CD4-positive, alpha-beta T cell treated with Interferon gamma for 1 hour (primary cell): ENCODE results near the gene MTFP1.
"Not testable (repeated sequence)": the region's sequence is repeated elsewhere in the genome, so short reads cannot be mapped to it uniquely, and the experiment has no call there.

Experiments
- DNase-seq: peaks from one replicate; pipeline ENCODE4 v3.0.0-alpha.2; 2020

The MTFP1 gene

DNA sequence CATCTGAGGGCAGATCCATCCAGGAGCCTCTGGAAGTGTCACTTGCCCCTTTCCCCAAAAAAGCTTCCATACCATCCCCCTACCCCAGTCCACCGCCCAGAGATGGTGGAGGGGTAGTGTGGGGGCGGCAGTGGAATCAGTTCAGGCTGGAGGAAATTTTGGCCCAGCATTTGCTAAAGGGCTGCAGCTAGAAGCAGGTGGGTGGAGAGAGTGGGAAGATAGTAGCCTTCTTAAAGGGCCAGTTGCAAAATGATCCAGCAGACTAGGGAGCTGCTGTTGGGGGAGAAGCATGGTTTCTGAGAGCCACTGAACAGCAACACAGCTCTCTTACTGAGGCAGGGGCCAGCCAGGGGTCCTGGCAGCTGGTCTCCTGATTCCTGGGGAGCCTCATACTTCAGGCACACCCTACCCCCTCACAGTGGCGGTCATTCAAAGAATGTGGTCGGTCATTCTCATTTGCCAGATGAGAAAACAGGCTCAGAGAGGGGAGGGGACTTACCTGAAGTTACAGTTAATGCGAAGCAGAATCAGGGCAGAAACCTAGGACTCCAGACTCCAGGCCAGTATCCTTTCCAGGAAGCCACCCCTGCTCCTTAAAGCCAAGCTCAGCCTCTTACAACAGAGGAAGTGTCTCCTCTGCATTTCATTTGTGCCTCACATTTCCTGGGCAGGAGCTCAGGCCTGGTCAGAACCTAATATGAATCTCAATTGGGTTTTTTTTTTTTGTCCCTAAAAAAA, 23.4 kb upstream of the MTFP1 start:
- DNase-seq = no peak

DNA sequence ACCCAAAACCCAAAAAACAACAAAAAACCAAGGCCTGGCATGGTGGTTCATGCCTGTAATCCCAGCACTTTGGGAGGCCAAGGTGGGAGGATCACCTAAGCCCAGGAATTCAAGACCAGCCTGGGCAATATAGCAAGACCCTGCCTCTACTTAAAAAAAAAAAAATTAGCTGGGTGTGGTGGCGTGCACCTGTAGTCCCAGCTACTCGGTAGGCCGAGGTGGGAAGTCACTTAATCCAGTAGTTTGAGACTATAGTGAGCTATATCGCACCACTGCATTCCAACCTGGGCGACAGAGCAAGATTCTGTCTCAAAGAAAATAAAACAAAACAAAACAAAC, 22.8 kb upstream of the MTFP1 start:
- not testable (repeated sequence) for DNase-seq

DNA sequence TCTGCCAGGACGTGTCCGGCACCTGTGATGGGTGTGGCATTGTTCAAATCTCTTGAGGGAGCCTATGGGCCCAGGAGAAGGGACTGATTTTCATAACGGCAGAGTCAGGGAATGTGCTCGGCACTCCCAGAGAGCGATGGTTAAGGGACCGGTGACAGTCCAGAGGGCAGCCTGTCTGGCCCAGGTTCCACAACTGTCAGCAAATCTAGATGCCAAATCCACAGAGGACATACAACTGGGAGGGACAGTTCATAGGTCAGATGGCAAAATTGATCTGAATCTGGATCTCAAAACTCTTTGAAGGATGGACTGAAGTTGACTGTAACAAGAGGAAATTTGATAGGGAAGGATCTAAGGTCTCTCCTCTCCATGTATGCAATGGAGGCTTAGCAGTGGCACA, 21.3 kb upstream of the MTFP1 start:
- no peak for DNase-seq

DNA sequence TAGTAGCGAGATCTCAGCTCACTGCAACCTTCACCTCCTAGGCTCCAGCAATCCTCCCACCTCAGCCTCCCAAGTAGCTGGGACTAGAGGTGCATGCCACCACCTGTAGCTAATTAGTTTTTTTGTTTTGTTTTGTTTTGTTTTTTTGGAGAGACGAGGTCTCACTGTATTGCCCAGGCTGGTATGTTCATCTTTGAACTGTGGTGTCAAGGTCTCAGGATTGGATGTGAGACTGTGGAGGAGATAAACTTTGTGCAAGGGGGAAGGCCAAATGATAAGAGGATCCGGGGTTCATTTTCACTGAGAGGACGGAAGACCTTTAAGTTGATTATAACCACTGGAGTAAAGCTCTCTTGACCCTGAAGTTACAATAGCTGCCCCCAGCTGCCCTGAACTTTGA, 19.8 kb upstream of the MTFP1 start:
- DNase-seq = no peak

DNA sequence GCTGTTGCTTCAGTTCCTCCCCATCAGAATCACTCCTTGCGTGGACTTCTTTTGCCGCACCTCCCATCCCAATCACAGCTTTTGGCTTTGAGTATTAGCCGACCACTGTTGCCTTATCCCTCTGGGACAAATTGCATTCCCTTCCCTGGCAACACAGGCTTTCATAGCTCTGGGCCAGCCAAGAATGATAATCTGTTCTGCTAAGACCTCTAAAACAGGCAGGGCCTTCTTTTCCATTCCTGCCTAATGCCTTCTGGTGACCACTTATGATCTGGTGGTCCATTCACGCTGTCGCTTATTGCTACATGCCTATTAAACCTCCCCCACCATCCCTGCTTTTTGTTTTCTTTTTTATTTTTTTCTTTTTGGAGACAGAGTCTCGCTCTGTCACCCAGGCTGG, 19.2 kb upstream of the MTFP1 start:
- no peak for DNase-seq

DNA sequence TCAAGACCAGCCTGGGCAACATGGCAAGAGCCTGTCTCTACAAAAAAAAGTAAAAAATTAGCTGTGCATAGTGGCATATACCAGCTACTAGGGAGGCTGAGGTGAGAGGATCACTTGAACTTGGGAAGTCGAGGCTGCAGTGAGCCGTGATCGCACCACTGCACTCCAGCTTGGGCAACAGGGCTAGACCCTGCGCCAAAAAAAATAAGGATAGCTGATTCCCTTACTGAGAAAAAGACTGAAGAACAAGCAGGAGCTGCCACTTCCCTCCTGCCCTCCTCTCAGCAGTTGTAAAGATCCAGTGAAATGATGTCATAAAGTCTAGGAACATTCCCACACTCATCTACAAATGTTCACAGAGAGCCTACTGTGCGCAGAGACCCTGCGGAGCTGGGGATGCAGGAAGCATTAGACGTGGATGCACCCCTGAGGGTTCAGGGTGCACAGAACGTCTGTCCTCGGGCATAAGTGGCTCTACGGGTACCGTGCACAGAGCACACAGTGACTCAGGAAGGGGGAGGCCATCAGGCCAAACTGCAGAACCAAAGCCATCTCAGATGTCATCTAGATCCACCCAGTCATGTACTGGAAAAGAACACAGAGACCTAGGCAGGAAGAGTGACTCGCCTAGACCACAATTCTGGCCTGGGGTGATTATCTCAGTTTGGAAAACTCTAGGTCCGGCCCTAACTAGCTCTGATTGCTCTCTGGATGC, 17.0 kb upstream of the MTFP1 start:
- DNase-seq = no peak

DNA sequence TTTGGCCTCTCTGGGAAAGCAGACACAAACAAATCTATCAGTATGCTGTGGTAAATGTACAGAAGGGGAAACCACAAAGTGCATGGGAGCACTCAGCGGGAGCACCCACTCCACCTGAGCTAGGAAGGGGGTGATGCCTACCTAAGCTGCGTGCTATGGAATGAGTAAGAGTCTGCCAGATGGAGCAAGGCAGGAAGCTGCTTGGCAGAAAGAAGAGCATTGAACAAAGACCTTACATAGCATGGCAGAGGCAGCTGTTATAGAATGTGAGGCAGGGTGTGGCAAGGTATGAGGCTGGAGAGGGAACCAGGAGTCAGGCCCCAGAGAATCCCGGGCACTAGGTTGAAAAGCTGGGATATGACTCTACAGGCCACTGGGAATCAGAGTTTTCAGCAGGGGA, 13.8 kb upstream of the MTFP1 start:
- no peak for DNase-seq

DNA sequence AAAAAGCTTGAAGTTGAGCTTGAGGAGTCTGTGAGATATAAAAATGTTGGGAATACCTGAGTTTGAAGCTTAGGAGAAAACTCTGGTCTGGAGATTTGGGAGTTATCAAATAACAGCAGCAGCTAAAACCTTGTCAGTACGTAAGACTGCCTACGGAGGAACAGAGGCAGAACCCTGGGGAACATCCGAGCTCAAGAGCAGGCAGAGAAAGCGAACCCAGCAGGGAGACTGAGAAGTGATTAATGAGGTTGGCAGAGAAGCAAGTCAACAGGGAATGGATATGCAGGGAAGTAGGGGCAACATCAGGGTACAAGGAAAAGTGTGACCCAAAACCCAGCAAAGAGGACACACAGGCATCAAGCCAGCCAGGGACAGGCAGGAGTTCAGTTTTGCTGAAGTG, 12.6 kb upstream of the MTFP1 start:
- no peak for DNase-seq

DNA sequence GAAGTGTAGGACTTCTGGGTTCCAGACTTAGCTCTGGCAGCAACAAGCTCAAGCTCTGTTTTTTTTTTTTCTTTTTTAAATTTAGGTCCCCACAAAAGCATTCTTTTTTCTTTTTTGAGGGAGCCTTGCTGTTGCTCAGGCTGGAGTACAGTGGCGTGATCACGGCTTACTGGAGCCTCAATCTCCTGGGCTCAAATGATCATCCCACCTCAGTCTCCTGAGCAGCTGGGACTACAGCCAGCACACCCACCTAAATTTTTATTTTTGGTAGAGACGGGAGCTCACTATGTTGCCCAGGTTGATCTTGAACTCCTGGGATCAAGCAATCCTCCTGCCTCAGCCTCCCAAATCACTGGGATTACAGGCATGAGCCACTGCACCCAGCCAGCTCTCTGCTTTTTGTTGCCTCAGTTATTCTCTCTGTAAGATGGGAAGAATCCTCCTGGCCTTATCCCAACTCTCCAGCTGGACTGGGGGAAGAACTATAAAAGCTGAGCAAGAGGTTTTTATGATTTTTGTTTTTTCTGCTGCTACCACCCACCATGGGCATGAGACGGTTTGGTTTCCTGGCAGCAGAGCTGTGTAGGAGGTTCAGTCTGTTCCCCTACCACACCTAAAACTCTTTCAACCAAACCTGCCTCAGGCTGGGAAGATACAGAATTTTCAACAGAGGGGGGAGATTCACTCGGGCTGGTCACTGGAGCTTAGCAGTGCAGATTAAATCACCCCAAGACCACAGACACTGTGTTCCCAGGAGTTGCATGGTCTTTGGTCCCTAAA, 11.6 kb upstream of the MTFP1 start:
- no peak for DNase-seq

DNA sequence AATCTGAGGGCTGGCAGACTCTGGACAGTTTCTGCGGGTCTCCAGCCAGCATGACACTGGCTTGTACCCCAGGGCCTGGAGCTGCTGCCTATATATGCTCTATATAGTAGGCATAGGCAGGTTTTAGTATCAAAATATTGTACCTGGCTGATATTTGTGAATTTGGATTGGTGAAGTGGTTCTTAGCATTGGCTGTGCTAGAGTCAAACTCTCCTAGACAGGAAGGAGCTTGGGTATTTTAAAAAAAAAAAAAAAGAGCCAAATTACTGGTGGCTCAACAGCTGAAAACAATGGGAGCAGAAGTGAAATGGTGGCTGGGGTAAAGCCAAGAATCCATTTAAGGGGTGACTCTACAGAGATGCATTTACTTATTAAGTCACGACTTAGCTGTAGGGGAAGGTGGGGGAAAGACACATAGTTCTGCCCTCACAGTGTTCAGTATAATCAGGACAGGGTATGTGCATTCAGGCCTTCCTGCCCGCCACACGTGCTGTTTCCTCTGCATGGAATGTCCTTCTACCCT, 11.0 kb upstream of the MTFP1 start:
- DNase-seq = no peak

DNA sequence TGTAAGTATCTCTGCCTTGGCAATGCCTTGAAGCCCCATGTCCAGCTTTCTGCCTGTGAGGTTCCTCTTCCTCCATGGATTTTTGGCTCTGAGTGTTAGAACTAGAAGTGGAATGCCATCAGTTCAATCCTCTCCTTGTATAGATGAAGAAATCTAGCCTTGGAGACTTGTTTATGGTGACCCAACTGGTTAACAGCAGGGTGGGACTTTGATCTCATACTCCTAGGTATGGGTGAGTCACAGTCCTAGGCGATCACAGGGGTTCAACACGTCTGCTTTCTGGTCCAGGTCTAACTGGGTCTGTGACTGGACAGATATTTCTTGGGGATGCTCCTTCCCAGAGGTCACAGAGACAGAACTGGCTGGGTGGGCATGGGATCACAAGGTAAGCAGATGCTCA, 9.2 kb upstream of the MTFP1 start:
- no peak for DNase-seq

DNA sequence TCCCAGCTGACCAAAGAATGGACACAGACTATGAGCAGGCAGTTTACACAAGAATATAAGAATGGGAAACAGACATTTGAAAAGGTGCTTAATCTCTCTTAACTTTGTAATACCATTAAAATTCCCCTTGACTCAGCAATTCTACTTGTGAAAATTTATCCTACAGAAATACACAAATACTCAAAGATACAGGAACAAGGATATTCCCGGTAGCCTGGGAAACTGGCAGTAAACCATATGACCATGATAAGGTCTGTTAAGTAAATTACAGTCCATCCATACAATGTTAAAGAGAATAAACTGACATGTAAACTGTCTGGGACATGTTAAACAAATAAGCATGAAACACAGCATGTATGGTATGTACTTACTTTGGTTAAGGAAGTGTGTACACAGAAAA, 8.7 kb upstream of the MTFP1 start:
- no peak for DNase-seq

DNA sequence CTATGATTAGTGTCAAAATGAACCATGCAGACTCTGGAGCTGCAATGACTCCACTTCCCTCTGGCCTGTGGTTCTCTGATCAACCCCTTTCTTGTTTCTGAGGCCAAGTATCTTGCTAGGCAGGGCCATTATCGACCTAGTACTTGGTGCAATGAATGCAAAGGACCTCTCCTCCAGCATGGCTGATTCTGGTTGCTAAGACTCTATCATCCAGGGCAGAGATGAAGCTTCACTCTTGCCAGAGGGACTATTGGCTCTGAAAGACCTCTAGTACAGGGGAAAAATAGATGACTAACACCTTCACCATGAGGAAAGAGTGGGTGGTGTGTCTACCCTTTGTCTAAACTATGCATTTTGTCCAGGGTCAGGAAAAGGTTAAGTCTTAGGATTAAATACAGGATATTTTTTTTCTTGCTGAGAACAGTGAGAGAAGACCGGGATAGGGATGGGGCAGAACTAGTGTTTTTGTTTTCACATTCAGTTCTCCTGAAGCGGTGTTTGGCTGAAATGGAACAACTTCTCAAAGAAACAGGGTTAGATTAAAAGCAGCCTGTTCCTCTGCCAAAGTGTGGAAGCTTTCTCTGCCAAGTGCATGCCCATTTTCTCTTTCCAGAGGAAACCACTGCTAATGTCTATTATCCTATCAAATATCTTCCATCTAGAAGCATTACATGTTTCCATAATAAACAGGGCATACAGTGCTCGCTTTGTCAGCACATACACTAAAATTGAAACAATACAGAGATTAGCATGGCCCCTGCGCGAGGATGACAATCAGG, 5.0 kb upstream of the MTFP1 start:
- no peak for DNase-seq

DNA sequence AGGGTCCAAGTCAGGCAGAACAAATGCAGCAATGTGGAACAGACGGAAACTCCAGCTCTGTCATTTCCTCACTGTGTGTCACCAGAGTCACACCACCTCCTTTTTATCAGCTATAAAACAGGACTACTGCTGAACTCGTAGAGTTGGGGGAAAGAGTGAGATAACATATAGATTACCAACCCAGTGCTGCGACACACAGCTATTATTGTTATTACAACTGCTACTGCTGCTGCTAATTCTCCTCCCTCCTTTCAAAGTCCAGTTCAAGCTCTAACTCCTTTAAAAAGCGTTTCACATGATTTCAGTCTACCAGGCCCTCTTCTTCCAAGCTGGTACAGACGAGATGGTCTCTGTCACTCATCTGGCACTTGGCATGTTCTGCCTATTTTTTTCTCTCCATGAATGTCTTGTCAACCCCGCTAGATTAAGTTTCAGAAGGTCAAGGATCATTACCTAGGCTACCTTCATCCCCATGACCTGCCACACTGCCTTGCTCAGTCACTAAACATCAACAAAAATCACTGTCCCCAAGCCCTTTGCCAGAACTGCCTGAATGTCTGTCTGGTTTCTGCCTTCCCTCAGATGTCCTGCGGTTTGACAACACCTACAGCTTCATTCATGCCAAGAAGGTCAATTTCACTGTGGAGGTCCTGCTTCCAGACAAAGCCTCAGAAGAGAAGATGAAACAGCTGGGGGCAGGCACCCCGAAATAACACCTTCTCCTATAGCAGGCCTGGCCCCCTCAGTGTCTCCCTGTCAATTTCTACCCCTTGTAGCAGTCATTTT, 3.7 kb upstream of the MTFP1 start:
- DNase-seq = no peak

DNA sequence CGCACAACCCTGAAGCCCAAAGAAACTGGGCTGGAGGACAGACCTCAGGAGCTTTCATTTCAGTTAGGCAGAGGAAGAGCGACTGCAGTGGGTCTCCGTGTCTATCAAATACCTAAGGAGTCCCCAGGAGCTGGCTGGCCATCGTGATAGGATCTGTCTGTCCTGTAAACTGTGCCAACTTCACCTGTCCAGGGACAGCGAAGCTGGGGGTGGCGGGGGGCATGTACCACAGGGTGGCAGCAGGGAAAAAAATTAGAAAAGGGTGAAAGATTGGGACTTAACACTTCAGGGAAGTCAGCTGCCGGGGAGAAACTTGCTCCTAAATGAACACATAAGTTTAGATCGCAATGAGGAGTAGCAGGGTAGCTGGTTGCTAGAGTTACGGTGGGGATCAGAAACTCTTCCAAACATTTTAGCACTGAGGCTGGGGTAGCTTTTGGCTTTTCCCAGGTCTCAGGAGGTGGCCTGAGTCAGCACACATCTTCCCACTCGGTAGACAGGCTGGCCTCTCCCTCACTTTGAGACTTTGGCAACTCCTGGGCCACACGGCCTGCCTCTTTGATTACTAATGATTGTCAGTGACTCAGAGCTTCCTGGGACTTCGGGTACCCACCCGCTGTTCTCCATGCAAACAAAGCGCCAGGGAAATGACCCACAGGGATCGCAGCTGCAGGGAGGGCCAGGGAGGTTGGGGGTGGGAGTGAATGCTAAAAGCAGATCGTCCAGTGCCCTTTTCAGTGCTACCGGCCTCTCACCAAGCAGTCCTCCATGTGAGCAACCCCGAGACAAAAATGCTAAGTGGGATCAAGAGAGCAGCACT, 2.9 kb upstream of the MTFP1 start:
- DNase-seq = peak; percentile 20

DNA sequence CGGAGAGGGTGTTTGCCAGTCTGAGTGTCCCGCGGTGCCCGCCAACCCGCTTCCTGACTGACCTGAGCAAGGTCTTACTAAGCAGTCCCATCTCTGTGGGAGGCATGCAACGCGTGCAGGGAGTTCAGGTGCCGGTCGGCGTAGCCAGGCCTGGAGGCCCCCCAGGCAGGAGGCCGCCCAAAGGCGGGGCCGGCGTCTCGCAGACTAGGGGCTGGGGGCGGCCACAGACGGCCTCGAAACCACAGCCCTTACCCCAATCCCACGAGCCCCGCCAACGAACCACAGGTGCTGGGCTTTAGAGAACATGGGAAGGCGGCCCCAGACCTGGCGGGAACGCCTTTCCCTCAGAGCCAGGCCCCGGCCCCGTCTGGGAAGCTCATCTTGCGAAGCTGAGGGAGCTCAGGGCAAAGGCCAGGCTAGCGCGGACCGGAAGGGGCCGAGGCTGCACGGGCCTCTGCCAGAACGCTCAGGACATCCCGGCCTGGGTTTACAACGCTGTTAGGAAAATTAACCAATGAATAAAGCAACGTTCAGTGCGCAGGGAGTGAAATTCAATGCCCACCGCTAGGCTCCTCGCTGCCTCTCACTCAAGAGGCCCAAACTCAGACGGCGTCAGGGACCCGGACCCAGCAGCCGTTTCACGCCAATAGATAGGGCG, 2.1 kb upstream of the MTFP1 start:
- no peak for DNase-seq

DNA sequence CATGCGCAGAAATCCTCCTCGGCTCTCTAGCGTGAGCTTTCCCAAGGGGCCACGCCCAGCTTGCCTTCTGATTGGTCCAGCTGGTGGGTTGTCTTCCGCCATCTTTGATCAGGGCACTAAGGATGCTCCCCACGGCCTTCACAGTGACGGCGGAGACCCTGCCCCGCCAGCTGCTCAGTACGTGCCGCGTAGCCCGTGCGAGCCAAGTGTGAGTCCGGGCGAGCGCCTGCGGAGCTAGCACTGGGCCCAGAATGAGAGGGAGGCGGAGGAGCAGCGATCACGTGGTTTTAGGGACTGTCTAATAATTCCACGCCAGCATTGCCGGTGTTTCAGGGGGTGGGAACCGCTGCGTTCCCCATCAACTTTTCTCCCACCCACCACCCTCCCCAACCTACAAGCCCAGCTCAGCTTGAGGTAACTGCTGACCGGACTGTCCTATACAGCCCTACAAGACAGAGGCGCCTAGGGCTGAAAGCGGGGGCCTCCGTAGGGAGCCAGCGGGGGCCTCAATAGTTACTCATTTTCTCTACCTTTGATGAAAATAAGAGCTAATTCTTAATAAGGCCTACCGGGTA, 1.5 kb upstream of the MTFP1 start:
- DNase-seq = peak; percentile 99

DNA sequence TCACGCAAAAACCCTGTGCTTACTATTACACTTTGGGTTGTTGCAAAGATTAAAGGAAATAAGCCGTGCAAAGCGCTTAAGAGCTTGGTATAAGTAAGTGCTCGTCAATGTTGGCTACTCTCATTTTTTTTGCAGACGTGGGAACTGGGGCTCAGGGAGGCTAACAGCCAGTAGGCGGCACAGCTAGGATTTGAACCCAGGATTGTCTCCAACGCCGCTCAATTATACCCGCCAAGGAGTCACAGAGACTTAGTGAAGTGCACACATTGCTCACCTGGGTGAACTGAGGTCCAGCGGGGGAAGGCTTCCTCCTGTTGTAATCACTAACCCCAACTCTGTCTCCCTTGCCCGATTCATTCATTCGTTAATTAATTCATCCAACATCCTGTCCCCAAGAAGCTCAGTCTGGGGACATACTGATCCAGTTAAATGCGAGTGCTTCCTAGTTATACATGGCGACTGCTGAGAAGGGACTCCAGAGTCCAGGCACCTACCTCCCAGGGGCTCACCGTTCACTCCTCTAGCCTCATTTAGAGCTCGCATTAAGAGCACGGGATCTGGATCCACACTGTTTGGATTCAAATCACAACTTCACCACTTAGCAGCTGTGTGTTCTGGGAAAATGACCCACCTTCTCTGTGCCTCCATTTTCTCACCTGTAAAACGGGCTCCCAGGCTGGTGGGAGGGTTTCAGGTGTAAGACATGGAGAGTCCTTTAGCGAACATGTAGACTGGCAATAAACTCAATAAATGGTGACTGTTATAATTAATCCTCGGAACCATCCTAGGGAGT, 838 bp upstream of the MTFP1 start:
- DNase-seq = no peak

DNA sequence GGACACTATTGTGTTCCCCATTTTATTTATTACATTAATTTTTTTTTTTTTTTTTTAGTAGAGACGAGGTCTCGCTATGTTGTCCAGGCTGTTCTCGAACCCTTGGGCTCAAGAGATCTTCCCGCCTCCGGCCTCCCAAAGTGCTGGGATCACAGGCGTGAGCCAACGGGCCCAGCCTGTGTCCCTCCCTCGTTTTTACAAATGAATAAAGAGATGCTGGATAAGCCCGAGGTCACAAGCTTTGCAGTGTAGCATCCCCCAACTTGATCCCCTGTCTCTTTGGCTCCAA, 297 bp upstream of the MTFP1 start:
- no peak for DNase-seq
